Ovary (tissue), 9 donors: ENCODE results near the gene MDH1. TPM values are rescaled to one million over a fixed set of nuclear protein-coding genes. Genes with fewer than 3 reads are reported as not detected.

ENCODE experiments used
- DNase-seq, 5 donors: peaks; one replicate each; pipeline ENCODE4 v3.0.0-alpha.2; 2019 to 2020
- H3K27ac ChIP-seq, 2 donors: fragments of 200-600 bp; one replicate each; pipeline versions ENCODE4 v1.5.1 to v1.8.0; 2019 to 2022
- H3K27me3 ChIP-seq: fragments of 200-600 bp; one replicate; pipeline ENCODE4 v1.8.0; 2022
- H3K36me3 ChIP-seq: fragments of 200-600 bp; sonication (generic); one replicate; pipeline ENCODE4 v1.5.1; 2019
- H3K4me1 ChIP-seq: one replicate; pipeline ENCODE4 v1.8.1; 2013; ENCODE audit warnings: mild to moderate bottlenecking, moderate library complexity; ENCODE audit not compliant: insufficient read depth
- H3K4me3 ChIP-seq: fragments of 200-600 bp; sonication (generic); one replicate; pipeline ENCODE4 v1.5.1; 2017
- H3K9me3 ChIP-seq, 2 donors: fragments of 200-600 bp in 1 of 2; sonication (generic) in 1 of 2; one replicate each; pipeline versions ENCODE4 v1.5.1 to v1.8.1; 2013 to 2019; ENCODE audit warnings: mild to moderate bottlenecking in 1 of 2, moderate library complexity in 1 of 2
- EP300 ChIP-seq: sonication (generic); formaldehyde crosslinking; IDR thresholded peaks from one replicate; pipeline ENCODE4 v1.6.1; 2017; ENCODE audit warnings: antibody characterized with exemption
- POLR2A ChIP-seq: fragments of 450-650 bp; IDR thresholded peaks from one replicate; pipeline ENCODE4 v1.6.1; 2017; ENCODE audit warnings: antibody characterized with exemption, mild to moderate bottlenecking, moderate library complexity
- WGBS, 3 donors: extraction: QIAGEN DNeasy Blood & Tissue Kit in 1 of 3; methylation state at CpG; one replicate each; pipeline versions ENCODE4 v1.1.5 to v1.1.7; 2013 to 2017; 5-methylcytosine and 5-hydroxymethylcytosine counted together
- intact Hi-C, 4 donors: fragments of 100-400 bp; cut with DNase I; formaldehyde crosslinking; loops; one replicate each; pipeline versions ENCODE4 v1.11.0 to v1.15.1; 2022 to 2023
- polyA plus RNA-seq, 2 donors: library from polyadenylated mRNA; stranded (reverse); fragments of 200-250 nt in 1 of 2; fragments of 350-450 nt in 1 of 2; fragmentation: Illumina TruSeq in 1 of 2; extraction: RNeasy Lipid Tissue Mini Kit (QIAGEN cat#74804) in 1 of 2; gene quantifications; one replicate each; pipeline ENCODE4 v1.2.3, GENCODE V29; 2013 to 2014
- total RNA-seq, 7 donors: library from RNA; depleted of rRNA in 2 of 7; stranded (reverse); fragments of >200 nt in 2 of 7; fragmentation: NEBNext Ultra II Directional in 3 of 7; extraction: Animal tissue kit (Norgen Biotek cat#: 25700) in 3 of 7; gene quantifications; one replicate each; pipeline versions ENCODE4 v1.1.0 to v1.2.4, GENCODE V29; 2016 to 2023
- TF ChIP-seq, protein P1 (sequence below), 3 donors: fragments of 450-650 bp in 2 of 3; fragments of 200-600 bp in 1 of 3; IDR thresholded peaks; one replicate each; pipeline versions ENCODE4 v1.5.1 to v1.8.0; 2016 to 2022; ENCODE audit warnings: antibody characterized with exemption in 3 of 3, mild to moderate bottlenecking in 1 of 3
- donor health status: DM: no; HTN: no; CAD: no; lungs with moderate emphysema.
- donor health status: DM: no; HTN: no; CAD: no.
- donor health status: Bipolar disorder and iron deficiency.
- donor health status: DM: yes; HTN: yes; CAD: no.
- donor health status: DM: no; HTN: no; CAD: no.
- donor health status: DM: yes; HTN: yes; CAD: no.

MDH1 gene
- total and polyA plus RNA-seq, 9 donors = 72.3 to 126 (median 87.1) TPM

DNA sequence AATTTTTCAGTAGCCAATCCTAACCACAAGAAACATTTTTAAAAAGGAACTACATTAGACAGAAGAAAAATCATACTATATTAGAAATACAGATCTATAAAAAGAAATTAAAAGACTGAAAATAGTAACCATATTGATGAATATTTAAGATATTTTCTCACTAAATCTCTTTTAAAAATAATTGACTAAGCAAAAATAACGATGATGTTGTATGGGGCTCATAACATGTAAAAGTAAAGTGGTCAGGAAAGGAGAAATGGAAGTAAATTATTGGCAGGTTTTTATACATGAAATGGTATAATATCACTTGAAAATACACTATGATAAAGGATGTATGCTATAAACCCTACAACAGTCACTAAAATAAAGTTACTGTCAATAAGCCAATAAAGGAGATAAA is 5.9 kb upstream of the MDH1 start:
- Histone ChIP-seq H3K27ac (no peak overlapping the region), H3K36me3 (no peaks in the 10 kb centered on the region), H3K27me3 (no peaks in the 10 kb centered on the region), H3K4me3 (no peak overlapping the region), H3K4me1 (no peaks in the 10 kb centered on the region), H3K9me3 (no peaks in the 10 kb centered on the region)
- 96 to 97% (median 97%) methylated on average over 1 of the region's 1 CpG for WGBS, 3 donors
- TF ChIP-seq POLR2A = no peak
- TF ChIP-seq, protein P1, sequence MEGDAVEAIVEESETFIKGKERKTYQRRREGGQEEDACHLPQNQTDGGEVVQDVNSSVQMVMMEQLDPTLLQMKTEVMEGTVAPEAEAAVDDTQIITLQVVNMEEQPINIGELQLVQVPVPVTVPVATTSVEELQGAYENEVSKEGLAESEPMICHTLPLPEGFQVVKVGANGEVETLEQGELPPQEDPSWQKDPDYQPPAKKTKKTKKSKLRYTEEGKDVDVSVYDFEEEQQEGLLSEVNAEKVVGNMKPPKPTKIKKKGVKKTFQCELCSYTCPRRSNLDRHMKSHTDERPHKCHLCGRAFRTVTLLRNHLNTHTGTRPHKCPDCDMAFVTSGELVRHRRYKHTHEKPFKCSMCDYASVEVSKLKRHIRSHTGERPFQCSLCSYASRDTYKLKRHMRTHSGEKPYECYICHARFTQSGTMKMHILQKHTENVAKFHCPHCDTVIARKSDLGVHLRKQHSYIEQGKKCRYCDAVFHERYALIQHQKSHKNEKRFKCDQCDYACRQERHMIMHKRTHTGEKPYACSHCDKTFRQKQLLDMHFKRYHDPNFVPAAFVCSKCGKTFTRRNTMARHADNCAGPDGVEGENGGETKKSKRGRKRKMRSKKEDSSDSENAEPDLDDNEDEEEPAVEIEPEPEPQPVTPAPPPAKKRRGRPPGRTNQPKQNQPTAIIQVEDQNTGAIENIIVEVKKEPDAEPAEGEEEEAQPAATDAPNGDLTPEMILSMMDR (IDR thresholded peaks at IDR 0.05) = no peak
- TF ChIP-seq EP300 = no peak
- intact Hi-C loops = loop anchor here in 1 of 4 donors (5.0 kb wide), 1 partner anchor 1899 kb away; no protein-coding TSS in a partner anchor
- DNase-seq = no peak

DNA sequence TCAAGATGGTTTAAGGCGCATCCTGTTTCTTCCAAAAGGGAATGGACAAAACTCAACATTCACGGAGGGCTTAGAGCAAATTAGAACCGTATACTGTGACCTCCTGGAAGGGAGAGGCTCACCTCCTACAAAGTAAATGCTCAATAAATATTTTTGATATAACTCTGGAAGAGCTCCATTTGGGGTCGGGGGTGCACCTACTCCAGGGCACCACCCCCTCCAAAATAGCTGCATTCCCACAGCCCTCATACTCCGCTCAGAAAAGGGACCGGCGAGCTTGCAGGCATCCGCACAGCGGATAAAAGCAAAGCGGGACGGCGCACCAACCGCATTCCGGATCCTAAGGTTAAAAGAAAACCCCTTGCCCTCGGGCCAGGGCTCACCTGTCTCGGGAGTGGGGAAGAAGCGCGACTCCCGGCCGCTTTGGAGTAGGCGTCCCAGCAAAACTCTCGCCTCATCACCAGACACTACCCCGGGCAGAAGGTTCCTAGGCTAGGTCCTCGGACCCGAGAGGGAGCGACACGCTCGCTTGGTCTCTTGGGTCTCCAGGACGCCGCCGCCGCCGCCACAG is 864 bp upstream of the MDH1 start:
- intact Hi-C loops = no loop called here
- Histone ChIP-seq H3K27ac (peak overlapping the region in 1 of 2 donors; percentile 88), H3K4me3 (peak overlapping the region; percentile 87), H3K36me3 (no peaks in the 10 kb centered on the region), H3K4me1 (no peaks in the 10 kb centered on the region), H3K27me3 (no peaks in the 10 kb centered on the region), H3K9me3 (no peaks in the 10 kb centered on the region)
- WGBS, 3 donors = 0 to 1% (median 1%) methylated on average over 32 to 33 of the region's 33 CpGs
- no peak for TF ChIP-seq EP300
- TF ChIP-seq, protein P1 (IDR thresholded peaks at IDR 0.05) = no peak
- no peak for TF ChIP-seq POLR2A
- no peak for DNase-seq

DNA sequence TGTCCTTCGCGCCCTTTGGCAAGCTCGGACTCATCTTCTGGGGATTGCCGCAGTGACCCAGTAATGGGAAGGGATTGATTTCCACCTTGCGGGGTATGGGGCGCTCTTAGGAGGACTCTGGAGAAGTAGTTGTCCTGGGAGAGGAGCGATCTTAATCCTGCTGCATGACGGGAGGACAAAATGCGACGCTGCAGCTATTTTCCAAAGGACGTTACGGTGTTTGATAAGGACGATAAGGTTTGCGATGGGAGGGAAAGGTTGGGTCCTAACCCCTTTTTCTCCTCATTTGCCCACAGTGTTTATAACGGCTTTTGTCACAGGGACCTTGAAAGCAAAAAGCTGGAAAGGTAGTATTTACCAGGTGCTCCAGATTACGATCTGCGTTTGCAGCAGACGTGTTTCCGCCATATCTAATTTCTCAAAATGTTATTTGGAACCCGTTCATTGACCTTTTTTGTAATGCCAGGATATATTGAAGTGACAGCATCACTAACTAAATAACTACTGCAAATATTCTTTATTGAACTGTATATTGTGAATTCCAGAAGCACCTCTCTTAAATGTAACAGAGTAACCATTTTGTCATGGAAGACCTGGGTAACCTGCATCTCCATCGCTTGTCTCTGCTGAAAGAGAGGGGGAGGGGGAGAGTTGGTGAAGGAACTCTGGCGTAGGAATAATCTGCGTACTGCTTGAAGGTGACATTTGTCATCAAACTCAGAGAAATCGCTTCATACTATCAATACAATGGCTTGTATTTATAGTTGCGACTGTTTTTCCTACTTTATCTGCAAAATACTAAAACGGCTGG is 590 bp downstream of the MDH1 start:
- TF ChIP-seq, protein P1 (IDR thresholded peaks at IDR 0.05) = no peak
- TF ChIP-seq POLR2A (no peak), EP300 (no peak)
- Histone ChIP-seq H3K27ac (peak overlapping the region in 1 of 2 donors; percentile 88), H3K9me3 (no peaks in the 10 kb centered on the region), H3K4me3 (peak overlapping the region; percentile 87), H3K36me3 (no peaks in the 10 kb centered on the region), H3K4me1 (no peaks in the 10 kb centered on the region), H3K27me3 (no peaks in the 10 kb centered on the region)
- 4 to 5% (median 5%) methylated on average over 26 of the region's 26 CpGs for WGBS, 3 donors
- no peak for DNase-seq
- intact Hi-C loops = no loop called here

DNA sequence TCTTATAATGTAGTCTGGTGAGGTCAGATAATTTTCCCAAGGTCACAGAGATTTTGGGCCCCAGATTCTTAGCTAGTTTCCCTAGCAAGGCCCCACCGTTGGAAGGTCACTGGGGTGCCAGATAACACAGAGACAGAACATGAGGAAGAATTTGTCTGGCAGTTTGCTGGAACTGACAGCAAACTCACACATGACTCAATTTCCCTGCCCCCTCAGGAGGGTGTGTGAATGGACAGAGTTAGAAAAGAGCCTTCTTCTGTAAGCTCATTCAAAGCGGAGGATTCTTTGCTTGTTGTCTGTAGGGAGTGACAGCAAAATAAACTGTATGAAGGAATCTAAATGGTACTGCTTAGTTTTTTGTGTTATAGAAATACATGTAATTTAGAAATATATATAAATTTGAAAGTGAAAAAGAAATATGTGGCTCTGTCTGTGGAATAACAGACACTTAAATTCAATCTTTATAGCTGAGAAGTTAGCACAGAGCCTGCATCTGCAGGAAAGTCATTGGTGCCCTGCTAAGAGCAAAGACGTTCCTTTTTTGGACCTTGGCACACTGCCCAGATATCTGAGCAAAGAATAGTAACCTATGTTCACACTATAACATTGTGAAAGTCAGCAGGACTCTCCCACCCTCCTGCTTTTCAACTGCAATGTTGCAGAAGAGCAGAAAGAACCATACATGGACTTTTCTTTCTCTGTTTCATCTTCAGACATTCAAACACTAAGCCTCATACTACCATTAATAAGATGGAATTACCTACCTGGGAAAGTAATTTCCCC is 2.1 kb downstream of the MDH1 start:
- no peak overlapping the region for H3K27ac ChIP-seq
- no peak for DNase-seq
- TF ChIP-seq POLR2A (no peak), EP300 (no peak)
- TF ChIP-seq, protein P1 (IDR thresholded peaks at IDR 0.05) = no peak
- H3K9me3 ChIP-seq = no peaks in the 10 kb centered on the region
- H3K4me3 ChIP-seq = no peak overlapping the region
- intact Hi-C loops = loop anchor here in 1 of 4 donors (10.0 kb wide), 1 partner anchor 274 kb away; no protein-coding TSS in a partner anchor
- no peaks in the 10 kb centered on the region for H3K36me3 ChIP-seq
- no peaks in the 10 kb centered on the region for H3K4me1 ChIP-seq
- H3K27me3 ChIP-seq = no peaks in the 10 kb centered on the region
- 38 to 42% (median 38%) methylated on average over 3 of the region's 3 CpGs for WGBS, 3 donors
